GOT3 (cell line): Measurements from ENCODE around the gene EEFSEC.

Experiments
- DNase-seq: peaks from one replicate; lab custom pipeline; 2025; ENCODE audit warnings: mixed read lengths; lab: John Stamatoyannopoulos, UW

The EEFSEC gene

DNA sequence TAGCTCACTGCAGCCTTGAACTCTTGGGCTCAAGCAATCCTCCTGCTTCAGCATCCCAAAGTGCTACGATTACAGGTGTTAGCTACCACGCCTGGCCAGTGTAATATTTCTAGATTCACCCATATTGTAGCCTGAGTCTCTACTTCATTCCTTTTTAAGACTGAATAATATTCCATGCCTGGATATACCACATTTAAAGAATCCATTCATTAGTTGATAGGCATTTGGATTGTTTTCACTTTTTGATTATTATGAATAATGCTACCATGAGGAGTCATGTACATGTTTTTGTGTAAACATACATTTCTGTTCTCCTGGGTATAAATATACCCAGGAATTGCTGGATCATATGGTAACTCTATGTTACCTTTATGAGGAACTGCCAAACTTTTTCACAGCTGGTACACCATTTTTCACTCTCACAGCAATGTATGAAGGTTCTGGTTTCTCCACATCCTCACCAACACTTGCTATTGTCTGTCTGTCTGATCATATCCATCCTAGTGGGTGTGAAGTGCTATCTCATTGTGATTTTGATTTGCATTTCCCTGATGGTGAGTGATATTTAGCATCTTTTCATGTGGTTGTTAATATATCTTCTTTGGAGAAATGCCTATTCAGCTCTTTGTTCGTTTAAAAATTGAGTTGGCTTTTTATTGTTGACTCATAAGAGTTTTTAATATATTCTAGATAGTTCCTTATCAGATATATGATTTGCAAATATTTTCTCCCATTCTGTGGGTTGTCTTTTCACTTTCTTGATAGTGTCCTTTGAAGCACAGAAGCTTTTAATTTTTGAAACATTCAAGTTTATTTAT lies 32.6 kb downstream of the EEFSEC start:
- no peak for DNase-seq

DNA sequence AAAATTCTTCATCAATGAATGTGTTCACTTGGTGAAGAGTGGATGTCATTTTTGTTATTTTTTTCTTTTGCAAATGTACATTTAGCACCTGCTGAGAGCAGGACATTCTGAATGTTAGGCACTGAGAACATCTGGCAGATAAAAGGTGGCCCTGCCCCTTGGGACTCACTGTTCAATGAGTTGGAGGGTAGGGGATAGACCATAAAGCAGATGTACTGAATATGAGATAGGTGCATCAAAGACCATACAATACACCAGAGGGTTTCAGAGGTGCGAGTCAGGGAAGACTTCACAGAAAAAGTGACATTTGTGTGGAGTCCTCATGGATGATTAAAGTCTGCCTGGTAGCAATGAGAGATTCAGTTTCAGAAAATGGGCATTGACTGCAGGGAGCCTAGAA lies 34.2 kb downstream of the EEFSEC start:
- DNase-seq, result no peak

DNA sequence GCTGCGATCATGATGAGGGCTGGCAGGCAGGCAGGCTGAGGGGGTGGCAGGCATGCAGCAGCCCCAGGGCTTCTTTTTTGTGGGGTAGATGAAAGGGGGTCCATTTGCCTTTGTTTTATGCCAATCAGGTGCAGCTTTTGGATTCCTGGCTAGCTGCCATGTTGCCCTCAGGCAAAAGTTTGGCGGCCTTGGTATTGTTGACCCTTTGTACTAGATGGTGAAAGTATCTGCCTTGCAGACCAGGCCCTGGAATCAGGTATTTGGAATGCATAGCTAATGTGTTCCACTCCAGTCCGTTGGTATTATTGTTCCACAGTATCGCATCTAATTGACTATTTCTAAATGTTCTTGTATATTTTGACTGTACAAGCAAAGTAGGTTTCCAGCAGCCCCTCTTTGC lies 35.0 kb downstream of the EEFSEC start:
- no peak for DNase-seq

DNA sequence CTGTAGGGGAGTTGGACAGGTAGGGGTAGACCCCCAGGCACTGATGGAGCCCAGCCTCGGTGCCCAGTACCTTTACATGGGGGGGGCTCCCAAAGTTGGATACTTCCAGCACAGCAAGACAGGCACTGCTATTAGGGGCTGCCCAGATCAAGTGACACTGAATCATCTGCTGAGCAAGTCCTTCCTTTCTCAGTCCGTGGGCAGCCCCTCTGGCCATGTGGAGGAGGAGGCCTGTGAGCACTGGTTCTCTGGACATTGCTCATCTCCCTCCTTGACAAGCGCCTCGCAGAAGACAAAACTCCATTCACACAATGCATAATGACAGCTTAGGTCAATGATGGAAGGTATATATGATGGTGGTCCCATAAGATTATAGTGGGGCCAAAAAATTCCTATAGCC lies 35.7 kb downstream of the EEFSEC start:
- DNase-seq, result no peak

DNA sequence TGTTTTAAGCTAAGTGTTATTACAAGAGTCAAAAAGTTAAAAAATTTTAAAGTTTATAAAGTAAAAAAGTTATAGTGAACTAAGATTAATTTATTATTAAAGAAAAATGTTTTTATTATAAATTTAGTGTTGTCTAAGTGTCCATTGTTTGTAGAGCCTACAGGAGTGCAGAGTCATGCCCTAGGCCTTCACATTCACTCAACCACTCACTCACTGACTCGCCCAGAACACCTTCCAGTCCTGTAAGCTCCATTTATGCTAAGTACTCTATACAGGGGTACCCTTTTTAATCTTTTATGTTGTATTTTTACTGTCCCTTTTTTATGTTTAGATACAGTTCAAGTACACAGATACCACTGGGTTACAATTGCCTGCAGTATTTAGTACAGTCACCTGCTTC lies 37.2 kb downstream of the EEFSEC start:
- DNase-seq, result no peak

DNA sequence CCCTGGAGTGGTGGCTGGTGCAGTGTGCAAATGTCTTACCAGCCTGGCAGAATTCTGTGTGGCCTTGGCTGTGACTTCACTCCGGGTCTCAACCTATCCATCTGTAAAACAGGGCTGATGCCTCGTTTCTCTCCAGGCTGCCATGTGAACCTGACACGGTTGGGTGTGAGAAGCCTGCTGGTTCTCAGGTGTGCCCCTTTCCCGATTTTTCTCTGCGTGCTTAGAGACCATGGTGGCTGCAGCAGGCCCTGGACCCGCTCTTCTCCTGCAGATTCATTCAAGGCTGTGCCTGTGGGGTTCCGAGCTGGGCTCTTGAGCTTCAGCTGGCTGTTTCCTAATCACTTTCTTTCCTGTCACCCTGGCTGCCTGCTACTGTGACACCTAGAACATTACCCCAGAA lies 38.9 kb downstream of the EEFSEC start:
- DNase-seq, result no peak

DNA sequence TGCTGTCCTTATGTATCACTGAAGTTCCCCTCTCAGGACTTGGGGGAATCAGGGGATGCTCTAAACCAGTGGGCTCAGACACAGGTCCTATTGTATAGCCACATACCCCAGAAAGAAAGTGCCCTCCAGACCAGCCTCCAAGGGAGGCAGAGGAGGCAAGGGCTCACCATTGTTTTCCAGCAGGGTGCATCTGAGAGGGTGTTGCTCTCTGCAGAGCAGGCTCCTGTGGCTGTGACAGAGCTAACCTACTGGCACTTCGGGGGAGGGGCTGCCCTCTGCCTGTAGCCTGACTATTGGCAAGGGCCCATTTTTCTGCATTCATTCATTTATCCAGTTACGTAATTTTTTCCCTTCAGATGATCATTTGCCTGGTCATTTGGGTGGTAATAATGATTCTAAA lies 39.9 kb downstream of the EEFSEC start:
- no peak for DNase-seq

DNA sequence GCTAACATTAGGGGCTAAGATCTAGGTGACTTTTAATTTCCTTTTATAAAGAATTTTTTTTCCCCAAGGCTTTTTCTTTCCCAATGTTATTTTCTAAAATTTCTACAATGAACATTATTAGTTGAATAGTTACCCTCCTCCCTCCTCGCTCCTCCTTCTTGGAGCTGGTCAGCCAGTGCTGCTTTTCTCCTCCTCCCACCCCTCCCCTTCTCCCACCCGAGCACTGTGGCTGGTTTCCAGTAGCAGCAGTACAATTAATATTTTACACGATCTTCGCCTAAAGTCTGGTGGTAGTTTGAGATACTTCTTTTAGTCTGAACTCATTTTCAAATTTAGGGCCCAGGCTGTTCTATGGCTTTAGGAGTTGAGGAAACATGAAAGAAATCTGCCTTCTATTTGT lies 41.6 kb downstream of the EEFSEC start:
- no peak for DNase-seq

DNA sequence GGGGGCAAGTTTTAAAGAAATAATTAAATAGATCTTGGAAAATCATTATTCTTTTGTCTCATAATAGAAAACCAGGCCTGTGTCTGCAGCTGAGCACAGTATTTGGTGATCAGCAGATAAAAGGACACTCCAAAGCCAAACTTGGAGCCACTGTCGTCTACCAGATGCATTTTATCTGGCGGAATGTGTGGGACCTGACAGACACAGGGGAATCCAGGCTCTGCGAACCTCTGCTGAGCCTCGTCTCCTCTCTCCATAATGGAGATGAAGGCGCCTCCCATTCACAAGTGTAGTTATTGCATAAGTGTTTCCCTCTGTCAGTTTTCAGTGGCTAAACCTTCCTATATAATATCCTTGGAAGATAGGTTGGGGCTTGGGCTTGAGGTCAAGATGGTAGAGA lies 42.1 kb downstream of the EEFSEC start:
- DNase-seq, result no peak

DNA sequence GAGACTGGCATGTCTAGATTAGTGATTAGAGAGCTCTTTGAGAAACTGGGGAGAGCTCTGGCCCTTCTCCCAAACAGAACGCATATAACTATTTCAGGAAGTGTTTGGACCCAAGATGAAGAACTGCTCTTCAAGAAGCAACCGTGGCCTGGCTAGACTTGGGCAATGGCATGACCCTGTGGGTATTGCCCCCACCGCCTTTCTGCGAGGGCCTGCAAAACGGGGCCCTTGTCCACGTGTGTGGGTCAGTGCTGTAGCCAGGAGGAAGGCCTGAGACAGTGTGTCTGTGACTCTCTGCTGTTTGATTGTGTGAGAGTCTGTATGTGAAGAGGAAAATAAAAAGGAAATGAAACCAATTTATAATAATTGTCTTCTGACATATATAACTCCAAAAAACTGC lies 42.5 kb downstream of the EEFSEC start:
- no peak for DNase-seq

DNA sequence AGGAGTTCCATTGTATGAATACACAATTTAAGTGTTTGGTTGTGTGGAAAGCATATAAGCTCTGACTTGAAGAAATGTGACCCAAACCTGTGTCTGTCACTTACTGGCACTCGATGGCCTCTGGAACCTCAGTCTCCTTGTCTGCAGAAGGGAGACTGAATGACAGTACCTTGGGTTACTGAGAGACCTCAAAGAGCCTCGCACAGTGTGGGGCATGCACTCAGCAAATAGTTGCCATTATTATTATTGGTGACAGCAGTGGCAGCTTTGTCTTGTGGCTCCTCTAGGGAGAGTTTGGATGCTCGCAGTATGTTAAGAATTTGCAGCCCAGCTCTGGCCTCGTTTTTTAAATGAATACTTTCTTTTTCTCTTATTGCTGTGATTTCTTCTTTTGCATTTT lies 43.4 kb downstream of the EEFSEC start:
- DNase-seq, result no peak

DNA sequence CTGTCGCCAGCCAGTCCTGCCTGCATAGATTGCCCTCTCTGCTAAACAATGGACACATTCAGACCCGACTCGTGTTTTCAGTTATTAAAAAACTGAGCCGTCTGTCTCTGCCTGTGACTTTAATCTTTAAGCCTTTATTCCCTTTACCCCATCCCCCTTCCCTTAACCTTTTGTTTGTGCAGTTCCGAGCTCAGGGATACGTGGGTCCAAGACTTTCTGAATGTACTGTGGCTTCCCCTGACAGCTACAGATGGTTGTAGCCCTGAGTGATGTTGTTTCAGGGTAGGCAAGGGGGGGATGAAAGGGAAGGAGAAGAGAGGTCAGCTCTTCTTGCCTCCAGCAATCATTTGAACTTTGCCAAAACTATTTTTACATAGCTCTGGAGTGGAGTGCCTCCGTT lies 44.6 kb downstream of the EEFSEC start:
- DNase-seq, result no peak

DNA sequence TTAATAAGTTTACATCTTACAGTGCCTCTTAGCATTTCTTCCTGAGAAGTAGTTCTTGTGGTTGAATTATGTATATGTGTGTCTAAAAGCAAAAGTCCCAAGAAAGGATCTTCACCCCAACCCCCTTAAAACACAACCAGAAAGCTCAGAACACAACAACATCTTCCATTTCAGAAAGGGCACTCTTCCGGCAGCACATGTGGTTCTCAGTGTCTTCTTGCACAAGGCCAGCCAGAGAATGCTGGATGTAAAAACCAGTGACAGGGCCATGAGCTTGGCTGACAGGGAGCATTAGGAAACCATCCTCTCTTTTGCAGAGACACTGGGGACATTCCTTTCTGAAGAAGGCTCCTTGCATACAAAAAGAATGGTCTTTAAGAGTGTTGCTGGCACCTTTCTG lies 45.0 kb downstream of the EEFSEC start:
- no peak for DNase-seq

DNA sequence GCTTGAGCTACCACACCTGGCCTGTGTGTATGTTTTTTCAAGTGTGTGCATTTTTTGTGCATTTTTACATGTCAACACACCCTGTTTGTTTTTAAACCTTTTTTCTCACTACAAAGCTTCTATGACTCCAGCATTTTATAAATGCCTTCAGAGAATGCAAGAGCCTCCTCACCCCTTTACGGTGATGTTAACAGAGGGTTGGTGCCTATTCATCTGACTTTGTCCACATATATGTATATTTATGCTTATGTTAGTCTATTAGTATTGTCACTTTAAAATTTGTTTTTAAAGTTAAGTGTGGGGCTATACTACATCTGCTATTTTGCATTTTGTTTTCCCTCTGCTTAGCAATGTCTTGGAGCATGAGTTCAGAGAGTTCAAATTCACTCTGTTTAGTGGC lies 45.8 kb downstream of the EEFSEC start:
- DNase-seq, result no peak

DNA sequence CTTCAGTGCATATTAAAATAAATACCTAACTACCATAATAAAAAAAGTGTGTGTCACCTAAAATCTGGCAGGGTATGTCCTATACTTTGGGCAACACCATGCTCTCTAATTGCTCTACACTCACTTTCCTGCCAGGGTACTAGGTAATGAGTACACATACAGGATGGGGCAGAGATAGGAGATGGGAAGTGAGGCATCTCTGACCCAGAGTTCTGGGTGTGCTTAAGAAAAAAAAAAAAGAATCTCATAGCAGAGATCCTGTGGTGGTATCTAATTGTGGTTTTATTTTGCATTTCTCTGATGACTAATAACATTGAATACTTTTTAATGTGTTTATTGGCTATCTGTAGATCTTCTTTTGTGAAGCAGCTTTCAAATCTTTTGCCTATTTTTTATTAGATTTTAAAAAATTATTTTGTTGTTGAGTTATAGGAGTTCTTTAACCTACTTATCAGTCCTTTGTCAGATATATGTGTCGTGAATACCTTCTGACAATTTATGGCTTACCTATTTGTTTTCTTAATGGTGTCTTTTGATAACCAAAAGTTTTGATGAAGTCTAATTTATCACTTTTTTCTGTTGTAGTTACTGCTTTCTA lies 48.0 kb downstream of the EEFSEC start:
- DNase-seq, result no peak

DNA sequence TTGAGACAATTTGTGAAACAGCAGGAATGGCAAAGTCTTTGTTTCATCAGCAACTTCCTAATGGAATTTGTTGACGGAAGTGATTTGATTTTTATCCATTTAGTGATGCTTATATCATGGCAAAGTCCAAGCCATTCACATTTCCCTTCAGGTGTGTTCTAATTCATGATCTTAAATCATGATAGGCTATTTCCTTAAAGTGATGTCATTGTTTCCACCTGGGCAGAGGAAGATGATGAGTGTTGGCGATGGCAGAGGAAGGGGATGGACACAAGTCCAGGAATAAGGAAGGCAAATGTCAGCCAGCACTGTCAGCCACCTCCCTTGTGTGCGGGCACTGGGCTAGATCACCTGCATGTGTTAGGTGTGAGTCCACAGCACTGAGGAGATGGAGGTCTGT lies 49.9 kb downstream of the EEFSEC start:
- no peak for DNase-seq

DNA sequence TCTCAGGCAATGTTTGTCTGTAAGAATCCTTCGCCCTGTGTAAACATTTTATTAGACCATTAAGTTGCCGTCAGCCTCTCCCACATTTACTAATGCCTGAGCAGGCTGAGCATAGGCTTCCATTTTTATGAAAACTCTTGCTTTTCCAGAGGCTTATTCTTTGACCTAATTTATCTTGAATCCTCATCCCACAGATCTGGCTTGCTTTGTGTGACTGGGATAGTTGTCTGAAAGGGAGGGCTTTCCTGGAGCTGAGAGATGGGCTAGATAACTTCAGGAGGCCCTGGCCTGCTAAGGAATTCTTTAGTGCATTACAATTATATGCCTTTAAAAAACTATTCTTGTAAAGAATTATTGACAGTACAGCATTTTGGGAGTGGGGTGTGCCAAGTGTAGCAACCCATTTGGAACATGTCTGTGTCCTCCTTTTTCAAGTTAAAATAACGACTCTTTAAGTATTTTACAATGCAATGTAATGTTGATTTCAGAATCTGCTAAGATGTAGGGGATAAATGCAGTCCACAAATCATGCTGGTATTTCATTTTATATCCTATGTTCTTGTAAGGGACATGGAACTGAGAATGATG lies 52.4 kb downstream of the EEFSEC start:
- no peak for DNase-seq

DNA sequence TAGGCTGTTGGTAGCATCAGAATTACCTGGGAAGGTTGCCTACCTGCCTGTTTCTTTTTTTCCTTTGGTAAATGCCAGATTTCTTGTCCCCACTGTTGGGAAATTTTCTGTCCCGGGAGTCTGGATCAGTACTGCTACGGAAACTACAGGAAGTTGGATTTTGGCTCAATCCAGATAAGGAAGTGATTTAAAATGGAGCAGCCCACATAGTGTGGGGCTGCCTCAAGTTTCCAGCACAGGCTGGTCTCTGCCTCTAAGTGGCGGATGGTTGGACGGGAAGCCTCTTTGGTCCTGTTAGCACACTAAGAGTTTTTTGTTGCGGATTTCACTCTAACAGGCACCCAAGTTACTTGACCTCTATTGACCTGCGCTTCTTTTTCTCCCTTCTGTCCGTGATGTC lies 54.7 kb downstream of the EEFSEC start:
- DNase-seq, result no peak

DNA sequence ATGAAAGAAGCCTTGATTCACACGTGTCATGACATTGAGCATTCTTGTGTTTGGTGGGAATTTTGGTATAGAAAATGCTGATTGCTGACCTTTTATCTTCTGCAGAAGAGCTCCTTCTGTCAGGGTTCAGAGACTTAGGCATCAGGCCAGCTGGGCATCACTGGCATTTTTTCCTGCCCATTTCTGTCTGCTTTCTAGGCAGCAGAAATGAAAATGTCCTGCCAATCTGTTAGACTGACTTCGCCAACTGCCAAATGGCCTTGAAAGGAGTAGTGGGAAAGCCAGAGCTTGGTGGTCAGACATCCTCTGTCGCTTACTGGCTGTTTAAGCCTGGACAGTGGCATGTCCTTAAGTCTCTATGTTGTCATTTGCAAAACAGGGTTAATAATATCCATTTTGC lies 57.4 kb downstream of the EEFSEC start:
- DNase-seq, result no peak

DNA sequence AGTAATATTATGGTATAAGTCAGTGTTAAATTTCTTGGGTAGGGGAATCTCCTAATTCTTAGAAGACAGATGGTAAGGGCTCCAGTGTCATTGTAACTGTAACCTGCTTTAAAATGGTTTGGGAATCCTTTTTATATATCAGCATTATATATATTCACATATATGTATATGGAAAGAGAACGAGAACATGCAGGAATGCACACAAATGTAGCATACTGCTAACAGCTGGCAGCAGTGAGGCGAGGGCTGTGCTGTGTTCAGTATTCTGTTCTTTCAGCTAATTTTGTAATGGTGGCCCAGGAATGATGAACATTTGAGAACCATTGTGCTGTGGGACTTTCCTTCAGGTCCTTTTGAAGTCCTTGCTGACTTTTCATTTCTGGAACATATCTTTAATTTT lies 60.8 kb downstream of the EEFSEC start:
- no peak for DNase-seq

DNA sequence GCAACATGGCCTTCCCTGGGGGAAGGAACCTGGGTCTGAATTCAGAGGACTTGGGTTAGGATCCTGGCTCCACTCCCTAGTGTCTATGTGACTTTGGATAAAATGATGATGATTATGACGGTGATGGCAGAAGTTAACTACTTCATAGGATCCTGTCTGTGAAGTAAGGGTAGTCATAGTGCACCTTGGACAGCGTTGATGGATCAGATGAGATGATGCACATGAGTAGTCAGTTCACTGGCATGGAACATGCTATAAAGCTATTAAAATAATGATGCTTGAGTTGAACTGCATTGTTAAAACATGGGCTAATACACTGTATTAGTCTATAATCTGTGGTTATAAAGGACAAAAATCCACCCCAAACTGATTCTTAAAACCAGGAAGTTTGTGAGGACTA lies 62.0 kb downstream of the EEFSEC start:
- no peak for DNase-seq

DNA sequence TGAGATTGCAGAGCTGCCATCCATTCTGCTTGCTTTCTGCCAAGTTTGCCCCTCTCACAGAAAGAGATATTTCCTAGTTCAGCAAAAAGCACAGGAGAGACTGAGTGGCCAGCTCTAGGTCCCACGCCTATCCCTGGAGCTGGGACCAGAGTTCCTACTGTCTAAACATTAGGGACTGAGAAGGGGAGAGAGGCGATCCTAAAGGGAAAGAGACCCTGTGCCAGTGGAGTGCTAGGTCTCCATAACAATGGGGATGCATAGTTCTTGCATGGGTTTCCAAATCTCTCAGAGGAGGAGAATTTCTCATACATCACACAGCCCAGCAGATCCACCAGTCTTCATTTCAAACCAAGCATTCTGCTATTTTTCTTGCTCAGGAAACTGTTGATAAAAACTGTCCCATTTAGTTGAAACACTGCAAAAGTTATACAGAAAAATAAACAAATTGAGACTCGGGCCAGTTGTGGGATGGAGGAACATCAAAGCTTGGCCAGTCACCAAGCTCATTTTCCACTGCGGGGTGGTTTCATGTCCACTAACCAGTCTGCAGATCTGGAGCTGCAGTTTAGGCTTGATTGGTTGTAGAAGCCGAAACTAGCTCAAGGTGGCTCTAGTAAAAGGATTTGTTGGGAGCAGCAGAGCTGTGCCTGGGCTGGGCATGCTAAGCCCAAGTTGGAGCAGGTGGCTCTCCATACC lies 62.7 kb downstream of the EEFSEC start:
- no peak for DNase-seq
